A204.1 (cell line): Measurements from ENCODE around the gene EML1.

ENCODE experiments used
- FAIRE-seq: peaks from 2 replicates; lab custom pipeline; 2012; peaks lifted over from hg19 to GRCh38; lab: Jason Lieb, UNC

The EML1 gene

DNA sequence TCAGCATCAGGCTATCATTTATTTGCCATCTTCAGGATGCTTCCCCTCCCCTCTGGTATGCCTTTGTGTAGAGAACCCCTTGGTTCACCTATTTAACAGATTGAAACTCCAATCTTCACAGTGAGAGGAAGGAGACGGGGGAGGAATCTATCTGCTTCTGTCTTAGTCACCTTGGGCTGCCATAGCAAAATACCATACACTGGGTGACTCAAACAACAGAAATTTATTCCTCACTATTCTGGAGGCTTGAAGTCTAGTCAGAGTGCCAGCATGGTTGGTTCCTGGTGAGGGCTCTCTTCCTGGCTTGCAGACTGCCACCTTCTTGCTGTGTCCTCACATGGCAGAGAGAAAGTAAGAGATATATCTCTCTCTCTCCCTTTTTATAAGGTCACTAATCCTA, 13.5 kb upstream of the EML1 start:
- FAIRE-seq = no peak

DNA sequence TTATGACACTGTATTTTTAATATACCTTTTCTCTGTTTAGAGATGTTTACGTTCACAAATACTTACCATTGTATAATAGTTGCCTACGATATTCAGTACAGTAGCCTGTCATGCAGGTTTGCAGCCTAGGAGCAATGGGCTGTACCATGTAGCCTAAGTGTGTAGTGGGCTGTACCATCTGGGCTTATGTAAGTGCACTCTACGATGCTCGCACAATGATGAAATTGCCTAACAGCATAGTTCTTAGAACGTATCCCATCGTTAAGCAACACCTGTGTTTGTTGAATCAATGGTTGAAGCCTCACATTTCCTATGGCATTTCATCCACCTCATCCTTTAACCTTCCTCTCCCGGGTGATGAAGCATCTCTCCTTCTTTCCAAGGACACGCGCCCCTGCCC, 12.5 kb upstream of the EML1 start:
- no peak for FAIRE-seq

DNA sequence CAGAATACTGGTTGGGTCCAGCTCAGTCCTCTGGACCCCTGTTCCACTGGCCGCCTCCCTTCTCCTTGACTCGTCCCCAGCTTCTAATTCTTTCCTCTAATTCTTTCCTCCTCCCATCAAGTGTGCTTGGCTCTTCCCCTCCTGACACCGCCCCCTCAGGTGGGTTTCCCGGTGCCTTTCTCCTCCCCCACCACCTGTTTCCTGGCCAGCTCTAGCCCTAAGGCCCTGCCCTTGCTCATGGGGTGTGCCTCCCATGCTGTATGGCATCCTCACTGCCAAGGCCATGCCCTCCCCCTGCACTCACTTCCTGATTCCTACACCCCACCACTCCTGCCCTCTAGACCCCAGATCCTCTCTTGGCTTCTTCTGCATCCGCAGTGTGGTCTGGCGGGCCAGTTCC, 12.1 kb upstream of the EML1 start:
- FAIRE-seq = no peak

DNA sequence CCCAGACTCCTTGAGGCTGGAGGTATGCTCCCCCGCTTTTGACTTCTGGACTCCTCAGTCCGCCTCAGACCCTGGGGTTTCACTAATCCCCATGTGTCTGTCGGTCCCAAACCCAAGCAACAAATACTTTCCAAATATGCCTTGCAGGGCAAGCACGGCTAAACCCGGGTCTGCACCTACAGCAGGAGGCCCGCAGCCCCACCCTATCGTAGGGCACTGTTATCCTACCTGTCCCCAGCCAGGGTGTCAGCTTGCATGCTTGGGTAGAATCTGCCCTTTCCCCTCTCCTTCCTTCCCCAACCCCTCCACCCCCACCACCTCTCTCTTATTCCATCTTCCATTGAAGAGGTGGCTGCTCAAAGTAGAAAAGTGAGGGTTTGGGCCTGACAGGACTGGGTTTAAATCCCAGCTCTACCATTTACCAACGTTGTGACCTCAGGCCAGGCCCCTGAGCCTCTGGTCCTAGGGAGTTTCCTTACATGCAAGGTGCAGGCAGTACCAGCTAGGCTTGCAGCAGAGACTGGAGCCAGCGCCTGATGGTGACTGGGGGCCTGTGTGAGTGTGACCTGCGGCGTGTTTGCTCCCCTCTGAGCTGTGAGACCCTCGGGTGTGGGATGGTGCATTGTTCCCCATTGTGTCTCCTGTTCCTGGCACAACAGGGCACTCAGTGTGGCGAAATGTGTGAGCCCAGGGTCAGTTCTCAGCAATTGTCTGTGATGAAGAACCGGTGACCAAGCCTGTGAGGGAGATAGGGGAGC, 11.2 kb upstream of the EML1 start:
- no peak for FAIRE-seq

DNA sequence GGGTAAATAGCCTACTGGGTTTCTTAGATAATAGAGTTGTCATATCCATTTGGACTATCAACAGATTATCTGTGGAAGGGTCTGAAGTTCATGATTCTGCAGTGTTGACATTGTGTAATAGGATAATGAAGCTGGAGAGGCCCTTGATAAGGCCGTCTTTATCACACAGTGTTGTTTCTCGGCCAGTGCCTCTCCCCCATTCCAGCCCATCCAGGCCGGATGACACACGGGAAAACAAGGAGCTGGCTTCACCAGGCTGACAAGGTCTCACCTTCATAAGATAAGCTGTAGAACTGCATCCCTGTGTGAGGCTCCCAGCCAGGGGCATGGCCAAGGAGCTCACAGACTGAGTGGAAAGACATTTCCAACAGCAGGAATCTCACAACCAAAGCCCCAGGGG, 8.7 kb upstream of the EML1 start:
- FAIRE-seq = no peak

DNA sequence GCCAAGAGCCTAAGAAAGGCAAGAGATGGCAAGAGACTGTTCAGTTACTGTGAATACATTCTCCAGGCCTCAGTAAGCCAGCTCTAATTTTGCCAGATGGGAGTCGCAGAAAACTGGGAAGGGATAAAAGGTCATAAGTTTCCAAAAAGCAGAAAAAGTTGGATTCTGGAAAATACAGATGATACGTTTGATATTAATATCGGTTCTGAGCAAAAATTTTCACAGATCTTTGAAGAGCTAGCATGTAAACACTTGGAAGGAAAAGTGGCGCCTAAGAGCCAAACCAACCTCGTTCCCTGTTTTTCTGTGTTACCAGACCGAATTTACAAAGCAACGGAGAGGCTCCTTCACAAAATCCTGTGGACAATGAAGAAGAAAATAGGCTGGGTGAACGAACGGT, 7.8 kb upstream of the EML1 start:
- no peak for FAIRE-seq

DNA sequence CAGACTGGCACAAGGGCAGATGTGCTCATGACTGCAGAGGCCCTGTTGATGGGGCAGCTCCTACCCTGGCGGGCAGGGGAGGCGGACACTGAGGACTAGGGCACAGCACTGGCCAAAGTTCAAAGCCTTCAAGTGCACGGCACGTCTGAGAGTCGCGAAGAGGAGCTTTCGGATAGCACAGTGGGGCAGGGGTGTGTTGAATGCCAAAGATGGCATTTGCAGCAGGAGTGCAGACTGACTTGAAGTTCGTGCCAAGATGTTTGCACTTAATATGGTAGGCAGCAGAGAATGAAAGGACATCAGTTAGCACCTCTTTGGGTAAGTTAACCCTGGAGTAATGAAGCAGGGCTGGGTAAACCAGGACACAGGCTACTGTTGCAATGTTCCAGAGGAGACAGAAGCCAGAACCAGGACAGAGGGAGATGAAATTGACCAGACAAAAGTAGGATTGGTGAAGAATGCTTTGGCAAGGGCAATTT, 6.7 kb upstream of the EML1 start:
- no peak for FAIRE-seq

DNA sequence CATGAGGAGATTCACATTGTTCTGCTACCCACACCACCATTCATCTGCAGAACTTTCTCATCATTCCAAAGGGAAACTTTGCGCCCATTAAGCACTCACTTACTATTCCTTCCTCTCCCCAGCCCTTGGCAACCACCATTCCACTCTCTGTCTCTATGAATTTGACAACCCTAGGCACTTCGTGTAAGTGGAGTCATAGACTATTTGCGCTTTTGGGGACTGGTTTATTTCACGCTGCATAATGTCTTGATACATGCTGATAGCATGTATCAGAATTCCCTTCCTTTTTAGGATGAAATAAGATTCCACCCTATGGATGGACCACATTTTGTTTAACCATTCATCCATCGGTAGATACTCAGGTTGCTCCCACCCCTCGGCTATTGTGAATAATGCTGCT, 4.5 kb upstream of the EML1 start:
- FAIRE-seq = no peak

DNA sequence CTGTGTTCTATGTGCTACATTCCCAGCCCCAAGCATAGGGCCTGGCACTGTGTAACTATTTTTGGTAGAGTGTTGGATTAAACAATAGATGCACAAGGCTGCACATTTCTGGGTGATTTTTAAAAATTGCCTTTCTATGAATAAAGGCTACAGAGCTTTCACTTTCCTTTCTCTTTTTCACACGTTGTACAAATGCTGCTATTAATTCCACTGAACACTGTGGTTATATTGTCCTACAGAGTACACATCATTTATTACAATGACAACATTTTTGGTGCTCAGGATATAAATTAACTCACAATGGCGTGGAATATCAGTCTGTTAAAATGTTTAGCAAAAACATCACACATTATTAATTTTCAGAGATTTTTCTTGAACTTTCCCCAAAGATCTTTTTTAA, 3.6 kb upstream of the EML1 start:
- FAIRE-seq = no peak

DNA sequence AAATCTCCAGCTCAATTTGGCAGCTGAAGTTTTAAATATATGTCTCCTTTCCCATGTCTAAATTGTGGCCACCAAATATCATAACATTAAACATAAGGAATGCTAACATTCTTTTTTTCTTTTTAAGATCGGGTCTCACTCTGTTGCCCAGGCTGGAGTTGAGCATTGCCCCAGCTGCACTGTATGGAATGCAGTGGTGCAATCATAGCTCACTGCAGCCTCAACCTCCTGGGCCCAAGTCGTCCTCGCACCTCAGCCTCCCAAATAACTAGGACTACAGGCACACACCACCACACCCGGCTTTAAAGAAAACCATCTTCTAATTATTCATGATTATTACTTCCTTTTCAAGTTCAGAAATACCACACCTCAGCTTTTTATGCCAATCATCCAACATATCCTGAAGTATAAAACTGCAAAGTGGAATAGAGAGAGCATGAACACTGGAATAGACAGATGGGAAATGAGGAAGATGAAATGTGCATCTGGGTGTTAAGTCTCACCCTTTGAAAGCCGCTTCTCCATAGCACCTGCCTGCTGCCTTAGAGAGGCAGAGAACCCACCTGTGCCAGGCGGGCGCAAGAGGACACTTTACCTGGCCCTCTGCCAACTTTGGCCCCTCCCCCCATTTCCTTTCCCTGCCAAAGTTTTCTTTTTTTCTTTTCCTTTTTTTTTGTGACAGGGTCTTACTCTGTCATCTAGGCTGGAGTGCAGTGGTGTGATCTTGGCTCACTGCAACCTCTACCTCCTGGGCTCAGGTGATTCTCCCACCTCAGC, 2.8 kb upstream of the EML1 start:
- no peak for FAIRE-seq

DNA sequence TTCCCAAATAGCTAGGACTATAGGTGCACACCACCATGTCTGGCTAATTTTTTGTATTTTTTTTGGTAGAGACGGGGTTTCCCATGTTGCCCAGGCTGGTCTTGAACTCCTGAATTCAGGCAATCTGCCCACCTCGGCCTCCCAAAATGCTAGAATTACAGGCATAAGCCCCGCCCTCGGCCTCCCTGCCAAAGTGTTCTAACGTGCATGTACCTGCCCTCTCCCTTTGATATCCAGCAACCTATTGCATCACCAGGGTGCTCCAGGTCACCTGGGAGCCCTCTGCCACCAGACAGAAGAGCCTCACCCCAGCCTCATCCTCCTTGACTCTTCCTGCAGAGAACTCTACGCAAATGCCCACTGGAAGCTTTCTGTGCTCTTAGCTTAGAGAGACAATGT, 2.2 kb upstream of the EML1 start:
- FAIRE-seq = no peak

DNA sequence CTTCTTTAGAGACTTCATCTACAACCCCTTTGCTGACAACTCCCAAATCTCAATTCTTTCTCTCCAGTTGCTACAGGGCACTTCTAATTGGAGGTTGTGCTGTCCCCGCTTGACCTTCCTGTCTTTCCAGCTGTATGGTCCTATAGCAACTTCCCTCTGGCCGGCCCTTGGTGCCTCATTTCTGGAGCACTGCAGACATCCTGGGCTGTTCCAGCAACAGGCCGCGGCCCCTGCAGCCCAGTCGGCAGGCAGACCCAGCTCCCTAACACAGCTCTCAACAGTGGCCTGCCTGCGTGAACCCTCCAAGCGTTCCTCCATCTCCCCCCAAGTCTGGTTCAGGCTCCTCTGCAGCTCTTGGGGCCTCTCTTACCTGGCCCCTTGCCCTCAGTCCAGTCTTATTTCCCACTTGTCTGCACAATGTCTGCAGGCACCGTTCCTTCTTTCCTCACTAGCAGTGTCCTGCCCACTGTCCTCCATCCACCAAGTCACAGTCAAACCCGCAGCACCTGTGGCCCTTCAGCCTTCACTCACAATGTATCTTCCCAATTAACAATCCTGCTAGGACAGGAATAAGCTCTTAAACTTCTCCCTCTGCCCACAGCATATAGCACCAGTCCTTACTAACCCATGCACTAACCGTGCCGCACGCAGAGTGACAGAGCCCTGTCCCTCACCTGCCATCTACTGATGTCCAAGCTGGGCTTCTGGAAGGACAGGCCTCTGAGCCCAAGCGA, 1.6 kb upstream of the EML1 start:
- FAIRE-seq = no peak

DNA sequence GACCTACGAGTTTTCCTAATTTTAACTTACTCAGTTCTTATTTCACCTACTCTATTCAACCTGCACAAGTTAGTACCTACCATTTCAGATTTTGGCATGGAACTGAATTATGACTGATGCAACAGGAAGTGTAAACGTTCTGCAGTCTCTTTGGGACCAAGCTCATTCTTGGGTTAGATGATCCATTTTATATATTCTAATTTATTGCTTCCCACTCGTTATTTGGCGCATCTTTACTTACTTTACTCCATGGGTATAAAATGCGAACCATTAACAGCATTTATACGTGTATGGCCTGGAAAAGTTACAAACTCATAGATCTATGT, 1.0 kb upstream of the EML1 start:
- no peak for FAIRE-seq

DNA sequence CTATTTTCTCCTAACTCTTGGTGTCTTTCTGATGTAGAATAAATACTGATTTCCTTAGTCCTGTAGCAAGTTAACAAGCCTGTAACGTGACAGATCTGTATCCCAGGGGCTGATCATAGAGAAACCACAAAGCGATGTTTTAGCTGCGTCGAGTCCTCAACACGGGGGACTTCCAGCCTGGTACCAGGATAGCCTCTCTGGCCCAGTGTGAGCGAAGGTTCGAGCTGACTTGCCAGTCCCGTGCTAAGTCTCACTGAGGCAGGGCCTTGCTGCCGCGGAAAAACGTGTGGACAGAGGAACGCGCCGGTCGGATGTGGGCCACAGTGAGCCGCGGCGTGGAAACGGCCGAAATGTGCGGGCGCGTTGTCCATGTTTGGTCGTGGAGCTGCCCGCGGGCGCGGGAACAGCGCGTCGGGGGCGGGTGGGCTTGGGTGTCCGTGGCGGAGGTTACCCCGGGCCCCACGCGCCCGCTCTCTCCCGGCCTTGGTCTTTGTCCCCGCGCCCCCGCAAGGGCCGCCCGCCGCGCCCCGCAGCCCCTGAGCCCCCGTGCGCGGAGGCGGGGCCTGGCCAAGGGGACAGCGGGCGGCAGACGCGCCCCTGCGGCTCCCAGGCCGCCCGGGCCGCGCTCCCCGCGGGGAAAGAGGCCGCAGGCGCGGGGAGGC, 531 bp upstream of the EML1 start:
- no peak for FAIRE-seq

DNA sequence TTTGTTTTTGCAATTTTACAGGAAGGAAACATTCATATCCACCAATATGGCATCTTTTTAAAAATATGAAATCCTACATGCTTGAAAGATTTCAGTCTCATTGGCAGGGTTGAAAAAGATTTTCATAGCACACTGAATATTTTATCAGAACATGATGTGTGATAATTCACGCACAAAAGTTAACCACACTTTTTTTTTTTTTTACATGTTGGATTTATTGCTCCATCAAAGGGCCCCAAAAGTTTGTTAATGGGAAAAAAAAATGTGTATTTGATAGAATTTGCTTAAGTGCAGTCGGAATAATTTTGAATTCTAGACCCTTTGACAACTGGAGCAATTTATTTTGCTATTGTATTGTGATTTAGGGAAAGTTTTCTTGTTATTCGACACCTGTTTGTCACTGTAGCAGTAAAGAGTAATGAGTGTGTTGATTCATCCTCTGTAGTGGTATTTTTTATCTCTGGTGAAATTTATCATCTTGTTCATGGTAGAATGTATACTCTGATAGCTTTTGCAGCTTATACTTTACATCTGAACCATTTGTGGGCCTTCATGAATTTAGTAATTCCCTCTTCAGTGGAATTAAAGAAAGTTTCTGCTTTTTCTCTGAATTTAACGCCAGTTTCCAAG, 1.1 kb downstream of the EML1 start:
- FAIRE-seq = no peak

DNA sequence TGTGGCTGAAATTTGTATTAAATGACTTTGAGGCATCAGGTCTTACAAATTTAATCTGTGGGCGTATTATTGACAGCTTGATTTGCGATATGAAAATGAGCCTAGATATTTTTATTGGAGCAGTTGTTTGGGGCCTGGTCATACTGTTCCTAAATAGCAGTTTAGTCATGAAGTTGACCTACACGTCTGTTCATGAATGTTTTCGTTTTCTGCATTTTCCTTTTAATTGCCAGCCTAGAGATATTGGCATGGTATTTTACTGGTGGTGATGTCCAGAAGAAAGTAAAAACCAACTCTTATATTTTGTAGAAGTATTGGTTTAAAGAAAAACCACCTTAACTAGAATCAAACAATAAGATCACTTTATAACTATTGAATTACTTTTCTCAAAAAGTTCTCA, 1.8 kb downstream of the EML1 start:
- FAIRE-seq = peak; percentile 21

DNA sequence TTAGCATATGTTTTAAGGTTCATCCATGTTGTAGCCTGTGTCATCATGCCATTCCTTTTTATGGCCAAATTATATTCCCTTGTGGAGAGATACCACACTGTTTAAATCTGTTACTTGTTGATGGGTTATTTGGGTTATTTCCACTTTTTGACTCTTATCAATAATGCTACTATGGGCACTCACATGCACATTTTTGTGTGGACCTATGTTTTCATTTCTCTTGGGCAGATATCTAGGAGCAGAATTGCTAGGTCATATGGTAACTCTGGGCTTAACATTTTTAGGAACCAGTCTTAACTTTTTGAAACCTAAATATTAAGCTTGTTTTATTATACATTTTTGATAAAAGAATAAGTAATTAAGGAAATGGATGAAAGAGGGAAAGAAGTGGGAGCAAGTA, 4.0 kb downstream of the EML1 start:
- no peak for FAIRE-seq

DNA sequence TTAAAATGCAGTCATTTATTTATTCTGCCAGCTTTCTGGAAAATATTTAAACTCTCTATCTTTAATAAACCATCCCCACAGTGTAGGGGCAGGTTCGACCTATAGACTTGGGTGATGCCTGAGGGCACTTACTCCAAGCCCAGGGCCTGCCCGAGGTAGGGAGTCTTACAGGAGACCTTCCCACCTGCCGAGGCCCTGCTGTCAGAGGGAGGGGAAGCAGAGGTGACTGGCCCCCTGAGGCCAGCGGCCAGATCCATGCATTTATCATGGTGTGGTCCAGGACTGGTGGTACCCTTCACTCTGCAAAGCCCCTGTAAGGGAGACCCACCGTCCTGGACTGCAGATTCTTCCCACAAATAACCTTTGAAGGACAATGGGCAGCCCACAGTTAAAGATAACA, 7.6 kb downstream of the EML1 start:
- no peak for FAIRE-seq

DNA sequence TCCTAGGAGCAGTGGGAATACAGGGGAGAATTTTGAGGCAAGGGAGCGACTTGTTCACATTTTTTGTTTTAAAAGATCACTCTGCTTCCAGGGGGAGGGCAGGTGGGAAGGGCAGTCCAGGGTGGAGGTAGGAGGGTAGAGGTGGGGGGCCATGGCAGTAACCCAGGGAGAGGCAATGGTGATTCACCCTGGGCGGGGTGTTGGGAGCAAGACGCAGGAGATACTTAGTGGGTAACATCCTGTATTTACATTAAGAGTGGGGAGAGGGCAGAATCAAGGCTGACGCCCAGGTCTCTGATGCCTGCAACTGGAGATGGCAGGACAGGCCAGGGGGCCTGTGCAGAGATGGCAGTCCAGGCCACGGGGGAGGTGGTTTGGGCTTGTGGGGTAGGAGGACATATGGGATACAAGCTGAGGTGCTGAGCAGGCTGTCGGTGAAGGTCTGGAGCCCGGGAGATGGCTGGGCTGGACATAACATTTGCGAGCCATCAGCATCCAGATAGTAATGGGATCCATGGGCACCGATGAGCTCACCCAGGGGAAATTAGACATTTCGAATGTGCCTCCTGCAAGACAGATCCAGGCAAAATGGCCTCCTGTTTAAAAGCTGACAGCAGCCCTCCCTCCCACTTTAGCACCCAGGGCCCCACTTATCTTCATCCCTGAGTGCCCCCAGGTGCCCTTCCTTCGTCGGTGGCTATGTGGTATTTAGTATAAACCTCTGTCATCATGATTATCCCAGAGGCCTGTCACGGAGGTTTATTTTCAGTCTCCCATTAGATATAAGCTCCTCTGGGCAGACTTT, 9.3 kb downstream of the EML1 start:
- no peak for FAIRE-seq

DNA sequence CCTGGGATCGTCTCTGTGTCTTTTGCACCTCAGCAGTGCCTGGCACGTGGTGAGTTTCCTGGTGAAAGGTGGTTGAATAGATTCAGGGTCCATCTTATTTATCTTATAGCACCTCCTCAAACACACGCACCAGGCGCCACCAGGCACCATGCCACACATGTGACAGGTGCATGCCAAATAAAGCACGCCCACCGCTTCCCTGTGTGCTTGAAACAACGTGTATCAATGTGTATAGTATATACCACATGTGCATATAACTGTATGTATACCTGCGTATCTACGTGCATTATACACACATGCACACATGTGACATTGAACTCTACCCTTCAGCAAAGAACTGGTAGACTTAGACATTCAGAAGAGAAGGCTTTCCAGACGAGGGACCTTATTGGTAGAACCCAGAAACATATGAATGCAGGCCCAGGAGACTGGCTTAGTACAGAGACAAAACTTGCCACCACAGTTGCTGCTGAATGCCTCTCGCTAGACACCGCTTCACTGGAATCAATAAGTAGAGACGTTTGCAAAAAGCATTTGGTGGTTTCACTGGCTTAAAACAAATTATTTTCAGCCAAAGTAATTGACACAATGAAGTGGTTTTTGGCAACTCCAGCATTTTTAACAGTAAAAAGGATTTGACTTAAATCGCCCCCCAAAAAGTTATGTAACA, 10.0 kb downstream of the EML1 start:
- FAIRE-seq = no peak

DNA sequence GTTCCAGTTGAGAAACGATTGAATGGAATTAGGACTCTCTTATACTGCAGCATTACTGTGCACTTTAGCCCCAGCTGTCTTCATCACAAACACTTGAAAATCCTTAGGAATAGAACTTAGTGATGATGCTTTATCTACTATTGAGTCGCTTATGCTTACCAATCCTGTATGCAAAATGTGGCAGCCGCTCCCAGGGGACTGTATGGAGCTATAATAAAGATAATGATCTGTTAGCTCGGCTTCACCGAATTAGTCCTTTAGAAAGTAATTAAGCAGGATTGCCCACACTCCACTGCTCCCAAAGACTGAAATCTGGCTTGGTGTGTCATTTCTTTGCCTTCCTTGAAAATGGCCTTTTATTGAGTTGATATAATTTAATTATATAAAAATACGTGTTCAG, 10.6 kb downstream of the EML1 start:
- FAIRE-seq = no peak
